ENCODE measurements around the gene TPCN2.

- no peak for TF ChIP-seq CTCF (IDR thresholded peaks at IDR 0.05)
- TF ChIP-seq POLR2AphosphoS5 (IDR thresholded peaks at IDR 0.05), result no peak
These were observed 41.9 kb upstream of the TPCN2 start for GRCh38 chr11:69006816-69007215.
